Cardiac fibroblast (primary cell): ENCODE results near the gene PTGES.
A peak's percentile ranks its signal among the peaks of the same experiment; 100 is the strongest.

ENCODE experiments used
- DNase-seq, 2 donors: peaks; one replicate each; pipeline versions ENCODE4 v3.0.0 to v3.0.0-alpha.2; 2010; ENCODE audit warnings: low read depth in 2 of 2
- H3K4me3 ChIP-seq, 2 donors: replicated peaks in 1 of 2; 1 replicate in 1 of 2; 2 replicates in 1 of 2; pipeline ENCODE4 v1.5.1; 2011; ENCODE audit warnings: low read depth in 2 of 2, low read length in 2 of 2, mild to moderate bottlenecking in 2 of 2, moderate library complexity in 1 of 2
- TF ChIP-seq, protein P1 (sequence below): IDR thresholded peaks from one replicate; pipeline ENCODE4 v1.5.1; 2011; ENCODE audit warnings: low read depth, mild to moderate bottlenecking, low read length, inconsistent platforms

PTGES gene

GRCh38 chr9:129725795-129726251, 27.0 kb downstream of the PTGES start:
- no peak overlapping the region for H3K4me3 ChIP-seq
- no peak for DNase-seq
- TF ChIP-seq, protein P1, sequence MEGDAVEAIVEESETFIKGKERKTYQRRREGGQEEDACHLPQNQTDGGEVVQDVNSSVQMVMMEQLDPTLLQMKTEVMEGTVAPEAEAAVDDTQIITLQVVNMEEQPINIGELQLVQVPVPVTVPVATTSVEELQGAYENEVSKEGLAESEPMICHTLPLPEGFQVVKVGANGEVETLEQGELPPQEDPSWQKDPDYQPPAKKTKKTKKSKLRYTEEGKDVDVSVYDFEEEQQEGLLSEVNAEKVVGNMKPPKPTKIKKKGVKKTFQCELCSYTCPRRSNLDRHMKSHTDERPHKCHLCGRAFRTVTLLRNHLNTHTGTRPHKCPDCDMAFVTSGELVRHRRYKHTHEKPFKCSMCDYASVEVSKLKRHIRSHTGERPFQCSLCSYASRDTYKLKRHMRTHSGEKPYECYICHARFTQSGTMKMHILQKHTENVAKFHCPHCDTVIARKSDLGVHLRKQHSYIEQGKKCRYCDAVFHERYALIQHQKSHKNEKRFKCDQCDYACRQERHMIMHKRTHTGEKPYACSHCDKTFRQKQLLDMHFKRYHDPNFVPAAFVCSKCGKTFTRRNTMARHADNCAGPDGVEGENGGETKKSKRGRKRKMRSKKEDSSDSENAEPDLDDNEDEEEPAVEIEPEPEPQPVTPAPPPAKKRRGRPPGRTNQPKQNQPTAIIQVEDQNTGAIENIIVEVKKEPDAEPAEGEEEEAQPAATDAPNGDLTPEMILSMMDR, result no peak

GRCh38 chr9:129724456-129725190, 28.2 kb downstream of the PTGES start:
- H3K4me3 ChIP-seq, result no peak overlapping the region
- no peak for DNase-seq
- TF ChIP-seq, protein P1, result no peak

GRCh38 chr9:129722913-129723312, 29.9 kb downstream of the PTGES start:
- DNase-seq, result no peak
- TF ChIP-seq, protein P1, result no peak
- H3K4me3 ChIP-seq, result no peak overlapping the region

- no peak overlapping the region for H3K4me3 ChIP-seq
- TF ChIP-seq, protein P1, result no peak
- no peak for DNase-seq
These were observed 31.8 kb downstream of the PTGES start for GRCh38 chr9:129720865-129721545.

DNA sequence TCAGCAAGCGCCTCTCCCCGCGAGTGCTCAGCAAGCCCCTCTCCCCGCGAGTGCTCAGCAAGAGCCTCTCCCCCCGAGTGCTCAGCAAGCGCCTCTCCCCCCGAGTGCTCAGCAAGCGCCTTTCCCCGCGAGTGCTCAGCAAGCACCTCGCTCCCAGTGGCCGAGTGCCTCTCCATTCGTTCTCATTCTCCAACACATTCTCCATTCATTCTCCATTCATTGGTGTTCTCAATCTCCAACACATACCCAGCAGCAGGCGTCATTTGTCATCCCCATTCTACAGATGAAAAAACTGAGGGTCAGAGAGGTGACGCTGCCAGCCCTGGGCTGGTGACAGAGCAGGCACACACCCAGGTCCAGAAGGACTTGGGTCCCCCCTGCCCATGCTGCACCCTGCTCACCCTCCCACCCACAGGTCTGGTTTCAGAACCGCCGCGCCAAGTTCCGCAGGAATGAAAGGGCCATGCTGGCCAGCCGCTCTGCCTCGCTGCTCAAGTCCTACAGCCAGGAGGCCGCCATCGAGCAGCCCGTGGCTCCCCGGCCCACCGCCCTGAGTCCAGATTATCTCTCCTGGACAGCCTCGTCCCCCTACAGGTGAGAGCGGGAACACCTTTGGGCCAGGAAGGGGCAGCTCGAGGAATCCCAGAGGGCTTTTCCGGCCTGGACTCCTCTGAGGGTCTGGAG, 32.5 kb downstream of the PTGES start:
- DNase-seq, result no peak
- H3K4me3 ChIP-seq, result no peak overlapping the region
- TF ChIP-seq, protein P1, result peak; percentile 32

DNA sequence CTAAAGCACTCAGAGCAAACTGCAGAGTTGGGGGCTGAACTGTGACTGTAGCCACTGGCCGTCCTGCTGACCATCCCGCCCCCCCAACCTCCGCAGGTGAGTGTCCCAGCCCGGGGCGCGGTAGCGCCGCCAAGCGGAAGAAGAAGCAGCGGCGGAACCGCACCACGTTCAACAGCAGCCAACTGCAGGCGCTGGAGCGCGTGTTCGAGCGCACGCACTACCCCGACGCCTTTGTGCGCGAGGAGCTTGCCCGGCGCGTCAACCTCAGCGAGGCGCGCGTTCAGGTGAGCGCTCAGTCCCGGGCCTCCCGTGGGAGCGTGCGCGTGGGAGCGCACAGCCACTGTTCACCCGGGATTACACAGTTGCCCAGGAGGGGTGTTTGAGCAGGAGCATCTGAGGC, 33.7 kb downstream of the PTGES start:
- no peak for DNase-seq

More for the DNA sequence above, 33.7 kb downstream of the PTGES start:
- H3K4me3 ChIP-seq, result no peak overlapping the region
- TF ChIP-seq, protein P1, result no peak
